K562 (cell line): ENCODE data around the gene PRKCE. TPM values are rescaled to one million over a fixed set of nuclear protein-coding genes. Genes with fewer than 3 reads are reported as not detected.

Source experiments
- ATAC-seq: fragments of 200-7000 bp; cut with Tn5 transposase; 3 replicates; pipeline ENCODE4 v1.9.1; 2020; ENCODE audit warnings: moderate library complexity
- BruUV-seq: library from RNA; stranded (reverse); fragments of 400-500 nt; replicated peaks from 2 replicates; lab custom pipeline; 2021; lab: Mats Ljungman, UMichigan
- CTCF ChIA-PET: fragments of 300-600 bp; formaldehyde crosslinking; extraction: SDS; loops from one replicate; lab custom pipeline; 2021; ENCODE audit warnings: low intra/inter-chr PET ratio; lab: Yijun Ruan, JAX
- POLR2A ChIA-PET: fragments of 300-600, 350-650 bp; sonication (Branson Sonifier 250); formaldehyde crosslinking; extraction: SDS; loops from one replicate; lab custom pipeline; 2021; ENCODE audit warnings: antibody characterized with exemption, inconsistent platforms; lab: Yijun Ruan, JAX
- DNase-seq, 4 experiments: peaks; one replicate each; pipeline versions ENCODE4 v3.0.0 to v3.0.0-alpha.2; 2011 to 2018; ENCODE audit warnings: low spot score in 3 of 4, mixed read lengths in 3 of 4; ENCODE audit errors: extremely low read depth in 1 of 4
- FAIRE-seq: peaks from 2 replicates; lab custom pipeline; 2011; peaks lifted over from hg19 to GRCh38; lab: Jason Lieb, UNC
- H2AFZ ChIP-seq: 2 replicates; pipeline ENCODE4 v1.6.0; 2011; ENCODE audit warnings: low read depth, low read length, control low read depth, inconsistent platforms
- H3K27ac ChIP-seq: fragments of 200-600 bp; 3 replicates; pipeline ENCODE4 v1.8.0; 2011; ENCODE audit warnings: low read depth, mild to moderate bottlenecking, control low read depth, inconsistent platforms, low read length, moderate library complexity, mixed read lengths; ENCODE audit errors: extremely low read depth
- H3K27me3 ChIP-seq, 2 experiments: fragments of 300-600 bp in 1 of 2; 2 replicates in 1 of 2; 3 replicates in 1 of 2; pipeline versions ENCODE4 v1.6.0 to v1.8.0; 2011; ENCODE audit warnings: inconsistent platforms in 2 of 2, low read length in 2 of 2, mild to moderate bottlenecking in 1 of 2, mixed read lengths in 1 of 2, moderate library complexity in 1 of 2; ENCODE audit not compliant: control insufficient read depth in 2 of 2, insufficient read depth in 2 of 2
- H3K36me3 ChIP-seq: fragments of 300-600 bp; 3 replicates; pipeline ENCODE4 v1.8.0; 2011; ENCODE audit warnings: mild to moderate bottlenecking, low read length, inconsistent platforms; ENCODE audit not compliant: control insufficient read depth, insufficient read depth
- H3K4me1 ChIP-seq, 2 experiments: fragments of 200-600 bp in 1 of 2; replicated peaks in 1 of 2; 2 replicates in 1 of 2; 3 replicates in 1 of 2; pipeline versions ENCODE4 v1.5.1 to v1.8.0; 2011; ENCODE audit warnings: inconsistent platforms in 2 of 2, low read length in 2 of 2, mild to moderate bottlenecking in 1 of 2, mixed read lengths in 1 of 2, moderate library complexity in 1 of 2; ENCODE audit not compliant: control insufficient read depth in 2 of 2, insufficient read depth in 2 of 2
- H3K4me2 ChIP-seq: 2 replicates; pipeline ENCODE4 v1.6.1; 2011; ENCODE audit warnings: low read length, control low read depth, inconsistent platforms, mixed read lengths; ENCODE audit not compliant: insufficient read depth
- H3K4me3 ChIP-seq: fragments of 200-600 bp; sonication (generic), shearing (Covaris generic); 2 replicates; pipeline ENCODE4 v1.5.1; 2016; ENCODE audit warnings: control low read depth, inconsistent platforms
- H3K79me2 ChIP-seq: fragments of 200-600 bp; 3 replicates; pipeline ENCODE4 v1.8.0; 2011; ENCODE audit warnings: low read length, inconsistent platforms; ENCODE audit not compliant: control insufficient read depth, insufficient read depth
- H3K9ac ChIP-seq, 2 experiments: 2 replicates each; pipeline versions ENCODE4 v1.6.0 to v1.6.1; 2011; ENCODE audit warnings: low read depth in 2 of 2, low read length in 2 of 2, control low read depth in 1 of 2, inconsistent platforms in 1 of 2, mild to moderate bottlenecking in 1 of 2, mixed read lengths in 1 of 2; ENCODE audit not compliant: insufficient read depth in 1 of 2
- H3K9me1 ChIP-seq: one replicate; pipeline ENCODE4 v1.6.0; 2011; ENCODE audit warnings: inconsistent platforms, mild to moderate bottlenecking, low read length, moderate library complexity; ENCODE audit not compliant: control insufficient read depth, insufficient read depth
- H3K9me3 ChIP-seq: replicated peaks from 2 replicates; pipeline ENCODE4 v1.5.1; 2011; ENCODE audit warnings: low read depth, low read length, inconsistent platforms; ENCODE audit not compliant: control insufficient read depth, insufficient read depth
- H4K20me1 ChIP-seq: replicated peaks from 2 replicates; pipeline ENCODE4 v1.6.1; 2011; ENCODE audit warnings: low read length, inconsistent platforms, mixed read lengths; ENCODE audit not compliant: control insufficient read depth, insufficient read depth
- ERF ChIP-seq: fragments of 450-650 bp; formaldehyde crosslinking; IDR thresholded peaks from 2 replicates; pipeline ENCODE4 v1.4.0; 2020; ENCODE audit warnings: mild to moderate bottlenecking, mixed read lengths
- GABPA ChIP-seq: fragments of 200-800 bp; sonication (Bioruptor generic); conservative IDR thresholded peaks from 2 replicates; pipeline ENCODE4 v1.6.1; 2016; ENCODE audit warnings: low read depth, missing genetic modification characterization, missing compliant biosample characterization
- HCFC1 ChIP-seq: IDR thresholded peaks from 2 replicates; pipeline ENCODE4 v1.6.1; 2012; ENCODE audit warnings: low read depth, low read length, improper control_type of control experiment
- HOMEZ ChIP-seq: fragments of 250-450 bp; sonication (Bioruptor Pico); IDR thresholded peaks from 2 replicates; pipeline ENCODE4 v1.4.0; 2020; ENCODE audit warnings: mild to moderate bottlenecking, moderate library complexity
- MEIS2 ChIP-seq: fragments of 450-650 bp; IDR thresholded peaks from 2 replicates; pipeline ENCODE4 v1.6.1; 2014; ENCODE audit warnings: mild to moderate bottlenecking; ENCODE audit not compliant: partially characterized antibody
- STAT5A ChIP-seq: IDR thresholded peaks from 2 replicates; pipeline ENCODE4 v1.6.1; 2012; ENCODE audit warnings: low read length, inconsistent platforms, borderline replicate concordance
- ZNF134 ChIP-seq: fragments of 250-450 bp; sonication (Bioruptor Pico); conservative IDR thresholded peaks from 2 replicates; pipeline ENCODE4 v1.4.0; 2020
- ZNF140 ChIP-seq: fragments of 250-450 bp; sonication (Bioruptor Pico); IDR thresholded peaks from 2 replicates; pipeline ENCODE4 v1.8.0; 2021; ENCODE audit warnings: moderate library complexity, mild to moderate bottlenecking, inconsistent platforms
- ZNF311 ChIP-seq: fragments of 250-450 bp; sonication (Bioruptor Pico); IDR thresholded peaks from 2 replicates; pipeline ENCODE4 v1.4.0; 2020; ENCODE audit warnings: mild to moderate bottlenecking, moderate library complexity
- ZNF583 ChIP-seq: fragments of 250-450 bp; sonication (Bioruptor Pico); IDR thresholded peaks from 2 replicates; pipeline ENCODE4 v1.4.0; 2020
- ZNF696 ChIP-seq: fragments of 250-450 bp; sonication (Bioruptor Pico); conservative IDR thresholded peaks from 2 replicates; pipeline ENCODE4 v1.4.0; 2020; ENCODE audit warnings: mild to moderate bottlenecking, moderate library complexity
- WGBS: fragments of 100-300 bp; shearing (Covaris generic); methylation state at CpG from one replicate; pipeline ENCODE4 v1.1.6; 2016; ENCODE audit warnings: low coverage, mixed read lengths; ENCODE audit not compliant: insufficient coverage; ENCODE audit errors: missing lambda C conversion rate; 5-methylcytosine and 5-hydroxymethylcytosine counted together
- in situ Hi-C: fragments of 300-500 bp; cut with MboI; formaldehyde crosslinking; loops from 4 replicates; pipeline ENCODE4 v1.15.0; 2018; ENCODE audit warnings: inconsistent platforms, mixed read lengths
- intact Hi-C: fragments of 100-400 bp; cut with micrococcal nuclease; formaldehyde crosslinking; loops from 2 replicates; pipeline ENCODE4 v1.14.2; 2022
- polyA plus RNA-seq, 8 experiments: library from polyadenylated mRNA; depleted of rRNA in 4 of 8; stranded (reverse) in 5 of 8; unstranded in 3 of 8; fragments of >200 nt; fragmentation: Nextera tagmentation in 2 of 8; fragmentation: Illumina TruSeq in 1 of 8; extraction: Ambion mirVana in 2 of 8; extraction: Trizol in 1 of 8; gene quantifications; 2 replicates each; pipeline versions ENCODE4 v1.2.1 to v1.2.3, GENCODE V29; 2011 to 2014; ENCODE audit warnings: inconsistent platforms in 1 of 8, missing spikeins in 1 of 8
- total RNA-seq, 7 experiments: library from RNA; depleted of rRNA in 6 of 7; stranded (reverse); fragments of >200 nt in 6 of 7; fragmentation: Illumina TruSeq in 2 of 7; extraction: Trizol in 2 of 7; gene quantifications; 2 replicates each; pipeline versions ENCODE4 v1.2.1 to v1.2.3, GENCODE V29; 2011 to 2021; ENCODE audit warnings: low replicate concordance in 1 of 7
- TF ChIP-seq, protein P1 (sequence below): conservative IDR thresholded peaks from 2 replicates; pipeline ENCODE4 v1.6.1; 2011; ENCODE audit warnings: low read depth, mild to moderate bottlenecking, low read length; ENCODE audit not compliant: control insufficient read depth
- TF ChIP-seq, protein P2 (sequence below): sonication (generic); formaldehyde crosslinking; IDR thresholded peaks from 2 replicates; pipeline ENCODE4 v1.8.1; 2023; ENCODE audit warnings: mild to moderate bottlenecking, missing genetic modification reagents

The PRKCE gene
- total and polyA plus RNA-seq, 9 of the 15 experiments (the other 6 are each of a cell fraction or from before 2014, with no cell fraction given) = 0.06 to 1.0 (median 0.22) TPM; not detected in 1

DNA sequence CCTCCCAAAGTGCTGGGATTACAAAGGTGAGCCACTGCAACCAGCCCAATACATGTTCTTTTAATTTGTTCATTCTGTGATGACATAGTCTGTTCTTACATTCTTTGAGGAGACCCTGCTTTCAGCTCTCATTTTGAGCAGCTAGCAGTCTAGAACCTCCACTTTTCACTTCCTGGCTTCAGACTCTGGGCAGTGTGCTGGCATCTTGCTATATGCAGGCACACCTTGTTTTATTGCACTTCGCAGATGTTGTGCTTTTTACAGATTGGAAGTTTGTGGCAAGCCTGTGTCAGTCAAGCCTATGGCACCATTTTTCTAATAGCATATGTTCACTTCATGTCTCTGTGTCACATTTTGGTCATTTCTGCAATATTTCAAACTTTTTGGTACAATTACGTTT is 72.4 kb downstream of the PRKCE start:
- no peak overlapping the region for H3K4me3 ChIP-seq
- no TSS peak for BruUV-seq
- H3K4me2 ChIP-seq = no peak overlapping the region
- 12% methylated on average over 2 of the region's 2 CpGs for WGBS
- H2AFZ ChIP-seq = no peak overlapping the region
- CTCF ChIA-PET = no interaction called here
- DNase-seq (no peak), FAIRE-seq (no peak), ATAC-seq (no peak)
- no peaks in the 10 kb centered on the region for H3K4me1 ChIP-seq
- H3K36me3 ChIP-seq = no peaks in the 10 kb centered on the region
- POLR2A ChIA-PET = interaction anchor here (1.0 kb wide), 1 partner anchor 14 kb away, joined by 5 read pairs; no protein-coding TSS in a partner anchor
- no peaks in the 10 kb centered on the region for H4K20me1 ChIP-seq
- H3K27me3 ChIP-seq = peaks cover 6 to 15% of the 10 kb centered on the region in 2 experiments; a peak in 4 of 5 replicates
- intact Hi-C loops (no loop called here), in situ Hi-C loops (no loop called here)
- TF ChIP-seq HOMEZ (CRISPR knock-in tag) = no peak
- TF ChIP-seq, protein P1, sequence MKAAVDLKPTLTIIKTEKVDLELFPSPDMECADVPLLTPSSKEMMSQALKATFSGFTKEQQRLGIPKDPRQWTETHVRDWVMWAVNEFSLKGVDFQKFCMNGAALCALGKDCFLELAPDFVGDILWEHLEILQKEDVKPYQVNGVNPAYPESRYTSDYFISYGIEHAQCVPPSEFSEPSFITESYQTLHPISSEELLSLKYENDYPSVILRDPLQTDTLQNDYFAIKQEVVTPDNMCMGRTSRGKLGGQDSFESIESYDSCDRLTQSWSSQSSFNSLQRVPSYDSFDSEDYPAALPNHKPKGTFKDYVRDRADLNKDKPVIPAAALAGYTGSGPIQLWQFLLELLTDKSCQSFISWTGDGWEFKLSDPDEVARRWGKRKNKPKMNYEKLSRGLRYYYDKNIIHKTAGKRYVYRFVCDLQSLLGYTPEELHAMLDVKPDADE = no peak
- TF ChIP-seq ZNF311 (CRISPR knock-in tag) = no peak
- TF ChIP-seq ZNF583 (CRISPR knock-in tag) = no peak
- no peak for TF ChIP-seq ZNF140 (CRISPR knock-in tag)
- no peak for TF ChIP-seq GABPA (tag)
- no peak for TF ChIP-seq STAT5A
- no peak for TF ChIP-seq ZNF696 (CRISPR knock-in tag)
- no peak for TF ChIP-seq ZNF134 (CRISPR knock-in tag)
- no peak for TF ChIP-seq ERF (CRISPR knock-in tag)
- TF ChIP-seq, protein P2, sequence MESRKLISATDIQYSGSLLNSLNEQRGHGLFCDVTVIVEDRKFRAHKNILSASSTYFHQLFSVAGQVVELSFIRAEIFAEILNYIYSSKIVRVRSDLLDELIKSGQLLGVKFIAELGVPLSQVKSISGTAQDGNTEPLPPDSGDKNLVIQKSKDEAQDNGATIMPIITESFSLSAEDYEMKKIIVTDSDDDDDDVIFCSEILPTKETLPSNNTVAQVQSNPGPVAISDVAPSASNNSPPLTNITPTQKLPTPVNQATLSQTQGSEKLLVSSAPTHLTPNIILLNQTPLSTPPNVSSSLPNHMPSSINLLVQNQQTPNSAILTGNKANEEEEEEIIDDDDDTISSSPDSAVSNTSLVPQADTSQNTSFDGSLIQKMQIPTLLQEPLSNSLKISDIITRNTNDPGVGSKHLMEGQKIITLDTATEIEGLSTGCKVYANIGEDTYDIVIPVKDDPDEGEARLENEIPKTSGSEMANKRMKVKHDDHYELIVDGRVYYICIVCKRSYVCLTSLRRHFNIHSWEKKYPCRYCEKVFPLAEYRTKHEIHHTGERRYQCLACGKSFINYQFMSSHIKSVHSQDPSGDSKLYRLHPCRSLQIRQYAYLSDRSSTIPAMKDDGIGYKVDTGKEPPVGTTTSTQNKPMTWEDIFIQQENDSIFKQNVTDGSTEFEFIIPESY (CRISPR knock-in tag) = no peak
- TF ChIP-seq HCFC1 = no peak
- TF ChIP-seq MEIS2 = no peak
- H3K9me3 ChIP-seq = no peaks in the 10 kb centered on the region
- H3K27ac ChIP-seq = no peak overlapping the region
- no peaks in the 10 kb centered on the region for H3K9me1 ChIP-seq
- H3K79me2 ChIP-seq = no peaks in the 10 kb centered on the region
- no peak overlapping the region for H3K9ac ChIP-seq
